H1 (cell line): ENCODE results near the gene KRTAP5-1. TPM values are rescaled to one million over a fixed set of nuclear protein-coding genes. Genes with fewer than 3 reads are reported as not detected.

Experiments used
- CTCF ChIA-PET: fragments of 300-600 bp; sonication (Branson Sonifier 250); formaldehyde crosslinking; loops from one replicate; lab custom pipeline; 2021; ENCODE audit not compliant: partially characterized antibody; lab: Charles Lee
- POLR2A ChIA-PET: fragments of 300-600 bp; sonication (Branson Sonifier 250); formaldehyde crosslinking; loops from one replicate; lab custom pipeline; 2021; ENCODE audit warnings: inconsistent platforms; ENCODE audit not compliant: partially characterized antibody; lab: Charles Lee
- DNase-seq, 2 experiments: peaks; one replicate each; pipeline versions ENCODE4 v3.0.0 to v3.0.0-alpha.2; 2010 to 2022; ENCODE audit warnings: low spot score in 2 of 2, low read depth in 1 of 2, mixed read lengths in 1 of 2
- FAIRE-seq: peaks from 2 replicates; lab custom pipeline; 2011; peaks lifted over from hg19 to GRCh38; lab: Jason Lieb, UNC
- H2AFZ ChIP-seq: 2 replicates; pipeline ENCODE4 v1.8.1; 2012; ENCODE audit warnings: low read length, inconsistent platforms
- H2AK5ac ChIP-seq: 2 replicates; pipeline ENCODE4 v1.6.1; 2013; ENCODE audit warnings: low read depth, low read length
- H2BK120ac ChIP-seq: replicated peaks from 2 replicates; pipeline ENCODE3; 2013; ENCODE audit warnings: low read depth, low read length, inconsistent platforms
- H2BK12ac ChIP-seq: 2 replicates; pipeline ENCODE4 v1.6.1; 2013; ENCODE audit warnings: low read depth, low read length
- H2BK15ac ChIP-seq: 2 replicates; pipeline ENCODE4 v1.6.1; 2013; ENCODE audit warnings: low read length
- H2BK20ac ChIP-seq: 2 replicates; pipeline ENCODE4 v1.6.1; 2013; ENCODE audit warnings: low read length
- H2BK5ac ChIP-seq: 2 replicates; pipeline ENCODE4 v1.6.1; 2013; ENCODE audit warnings: low read depth, low read length
- H3K14ac ChIP-seq: 2 replicates; pipeline ENCODE4 v1.6.1; 2013; ENCODE audit warnings: inconsistent platforms; ENCODE audit not compliant: insufficient read length
- H3K18ac ChIP-seq: 2 replicates; pipeline ENCODE4 v1.6.1; 2013; ENCODE audit warnings: low read length; ENCODE audit errors: extremely low read depth
- H3K23ac ChIP-seq: 2 replicates; pipeline ENCODE4 v1.6.1; 2013; ENCODE audit warnings: inconsistent platforms; ENCODE audit not compliant: insufficient read length
- H3K23me2 ChIP-seq: 2 replicates; pipeline ENCODE4 v1.6.1; 2013; ENCODE audit warnings: low read depth, low read length
- H3K27ac ChIP-seq: 2 replicates; pipeline ENCODE4 v1.6.1; 2011; ENCODE audit warnings: low read depth, low read length, inconsistent platforms
- H3K27me3 ChIP-seq, 4 experiments: replicated peaks in 1 of 4; 1 replicate in 1 of 4; 2 replicates in 3 of 4; pipeline versions ENCODE4 v1.6.1 to v1.8.1; 2011 to 2013; ENCODE audit warnings: low read length in 3 of 4, mild to moderate bottlenecking in 3 of 4, inconsistent platforms in 2 of 4, mixed read lengths in 2 of 4, moderate library complexity in 1 of 4; ENCODE audit not compliant: control insufficient read depth in 3 of 4, insufficient read depth in 3 of 4; ENCODE audit errors: extremely low read depth in 1 of 4
- H3K36me3 ChIP-seq, 4 experiments: 2 replicates each; pipeline versions ENCODE4 v1.6.1 to v1.8.1; 2011 to 2013; ENCODE audit warnings: mild to moderate bottlenecking in 4 of 4, low read length in 3 of 4, moderate library complexity in 2 of 4, control low read depth in 1 of 4, inconsistent platforms in 1 of 4; ENCODE audit not compliant: insufficient read depth in 4 of 4, control insufficient read depth in 2 of 4
- H3K4ac ChIP-seq: replicated peaks from 2 replicates; pipeline ENCODE3; 2013; ENCODE audit warnings: low read length, low read depth, mixed read lengths, inconsistent platforms; ENCODE audit not compliant: insufficient read length
- H3K4me1 ChIP-seq, 4 experiments: replicated peaks in 1 of 4; 1 replicate in 1 of 4; 2 replicates in 3 of 4; pipeline versions ENCODE4 v1.6.1 to v1.8.1; 2011 to 2013; ENCODE audit warnings: low read length in 3 of 4, inconsistent platforms in 2 of 4, mixed read lengths in 1 of 4; ENCODE audit not compliant: insufficient read depth in 4 of 4, control insufficient read depth in 3 of 4
- H3K4me2 ChIP-seq, 2 experiments: 2 replicates each; pipeline versions ENCODE4 v1.6.1 to v1.8.1; 2011 to 2013; ENCODE audit warnings: low read depth in 2 of 2, low read length in 2 of 2, control low read depth in 1 of 2, inconsistent platforms in 1 of 2, mild to moderate bottlenecking in 1 of 2; ENCODE audit not compliant: insufficient read depth in 1 of 2
- H3K4me3 ChIP-seq, 4 experiments: fragments of 200-600, 300-600 bp in 1 of 4; sonication (generic), shearing (Covaris generic), sonication (Bioruptor Twin) in 1 of 4; 2 replicates each; pipeline versions ENCODE4 v1.5.1 to v1.8.1; 2011 to 2016; ENCODE audit warnings: low read length in 4 of 4, low read depth in 3 of 4, control low read depth in 2 of 4, inconsistent platforms in 2 of 4, mild to moderate bottlenecking in 2 of 4, mixed read lengths in 1 of 4, moderate library complexity in 1 of 4; ENCODE audit not compliant: insufficient read depth in 2 of 4; ENCODE audit errors: extremely low read depth in 1 of 4
- H3K56ac ChIP-seq: replicated peaks from 2 replicates; pipeline ENCODE3; 2013; ENCODE audit warnings: low read depth, mild to moderate bottlenecking, mixed read lengths, low read length, inconsistent platforms; ENCODE audit not compliant: insufficient read length
- H3K79me1 ChIP-seq: 2 replicates; pipeline ENCODE4 v1.6.1; 2013; ENCODE audit warnings: low read depth, low read length, control low read depth
- H3K79me2 ChIP-seq, 2 experiments: 2 replicates each; pipeline versions ENCODE4 v1.6.1 to v1.8.1; 2012 to 2013; ENCODE audit warnings: low read length in 2 of 2, mild to moderate bottlenecking in 2 of 2, inconsistent platforms in 1 of 2; ENCODE audit not compliant: insufficient read depth in 2 of 2, control insufficient read depth in 1 of 2
- H3K9ac ChIP-seq, 4 experiments: replicated peaks in 1 of 4; 1 replicate in 1 of 4; 2 replicates in 3 of 4; pipeline versions ENCODE4 v1.6.1 to v1.8.1; 2011 to 2013; ENCODE audit warnings: low read depth in 3 of 4, low read length in 3 of 4, control low read depth in 2 of 4, mild to moderate bottlenecking in 2 of 4, moderate library complexity in 2 of 4, inconsistent platforms in 1 of 4; ENCODE audit errors: extremely low read depth in 1 of 4
- H3K9me3 ChIP-seq, 2 experiments: 2 replicates each; pipeline versions ENCODE4 v1.6.1 to v1.8.1; 2012 to 2013; ENCODE audit warnings: mild to moderate bottlenecking in 2 of 2, moderate library complexity in 2 of 2, control low read depth in 1 of 2, inconsistent platforms in 1 of 2, low read depth in 1 of 2, low read length in 1 of 2, mixed read lengths in 1 of 2; ENCODE audit not compliant: insufficient read depth in 2 of 2
- H4K20me1 ChIP-seq, 2 experiments: replicated peaks in 1 of 2; 2 replicates each; pipeline versions ENCODE3 to v1.8.1; 2011 to 2013; ENCODE audit warnings: inconsistent platforms in 2 of 2, low read length in 2 of 2, mild to moderate bottlenecking in 1 of 2; ENCODE audit not compliant: insufficient read depth in 2 of 2, control insufficient read depth in 1 of 2
- H4K5ac ChIP-seq: 2 replicates; pipeline ENCODE4 v1.6.1; 2013; ENCODE audit warnings: low read length, low read depth, mixed read lengths, inconsistent platforms; ENCODE audit not compliant: insufficient read length
- H4K8ac ChIP-seq: 2 replicates; pipeline ENCODE4 v1.8.0; 2013; ENCODE audit warnings: mild to moderate bottlenecking, moderate library complexity, low read length, inconsistent platforms; ENCODE audit not compliant: insufficient read depth; ENCODE audit errors: extremely low read depth
- H4K91ac ChIP-seq: replicated peaks from 2 replicates; pipeline ENCODE3; 2013; ENCODE audit warnings: low read length, mixed read lengths, inconsistent platforms; ENCODE audit not compliant: insufficient read length
- BACH1 ChIP-seq: IDR thresholded peaks from 2 replicates; pipeline ENCODE4 v1.6.1; 2012; ENCODE audit warnings: low read length, improper control_type of control experiment
- CBX8 ChIP-seq: fragments of 300-800, 300-1000 bp; sonication (generic); IDR thresholded peaks from 2 replicates; pipeline ENCODE4 v1.7.1; 2016; ENCODE audit warnings: low read depth, low read length, borderline replicate concordance
- CREB1 ChIP-seq: IDR thresholded peaks from 2 replicates; pipeline ENCODE4 v1.6.1; 2012; ENCODE audit warnings: inconsistent platforms
- FOSL1 ChIP-seq: IDR thresholded peaks from 2 replicates; pipeline ENCODE4 v1.6.1; 2011; ENCODE audit warnings: mild to moderate bottlenecking, low read depth, low read length, moderate library complexity; ENCODE audit not compliant: insufficient read depth
- HDAC6 ChIP-seq: IDR thresholded peaks from one replicate; pipeline ENCODE4 v1.7.1; 2012; ENCODE audit warnings: low read depth, mild to moderate bottlenecking, inconsistent platforms, low read length, moderate library complexity
- KDM4A ChIP-seq: IDR thresholded peaks from one replicate; pipeline ENCODE4 v1.7.1; 2012; ENCODE audit warnings: low read depth, mild to moderate bottlenecking, moderate library complexity, low read length, inconsistent platforms; ENCODE audit not compliant: severe bottlenecking
- MAFK ChIP-seq: IDR thresholded peaks from 2 replicates; pipeline ENCODE4 v1.6.1; 2012; ENCODE audit warnings: low read depth, mild to moderate bottlenecking, improper control_type of control experiment, low read length
- WGBS, 2 experiments: shearing (Covaris generic) in 1 of 2; methylation state at CpG; one replicate each; pipeline versions ENCODE4 v1.1.6 to v1.1.7; 2013 to 2015; ENCODE audit warnings: low lambda C conversion rate in 2 of 2, mixed read lengths in 2 of 2, inconsistent platforms in 1 of 2, low coverage in 1 of 2, missing lambda C conversion rate in 1 of 2; ENCODE audit not compliant: insufficient replicate concordance in 2 of 2, insufficient coverage in 1 of 2, insufficient read length in 1 of 2; ENCODE audit errors: extremely low coverage in 1 of 2, missing lambda C conversion rate in 1 of 2; 5-methylcytosine and 5-hydroxymethylcytosine counted together
- polyA plus RNA-seq, 7 experiments: library from polyadenylated mRNA; depleted of rRNA in 3 of 7; stranded (reverse) in 5 of 7; unstranded in 2 of 7; fragments of >200 nt in 5 of 7; fragments of 200-250 nt in 2 of 7; gene quantifications; 1 replicate in 5 of 7; 2 replicates in 1 of 7; 4 replicates in 1 of 7; pipeline versions ENCODE4 v1.2.1 to v1.2.3, GENCODE V29; 2011 to 2013; ENCODE audit warnings: missing spikeins in 2 of 7, mixed read lengths in 2 of 7
- total RNA-seq: library from RNA; stranded (reverse); fragmentation: NEBNext Ultra II Directional; extraction: Animal tissue kit (Norgen Biotek cat#: 25700); gene quantifications from 2 replicates; pipeline ENCODE4 v1.2.1, GENCODE V29; 2021
- TF ChIP-seq, protein P1 (sequence below): IDR thresholded peaks from 2 replicates; pipeline ENCODE4 v1.6.1; 2011; ENCODE audit warnings: low read length, improper control_type of control experiment

KRTAP5-1 gene
- total and polyA plus RNA-seq, 2 of the 8 experiments (the other 6 are each of a cell fraction or from before 2014, with no cell fraction given) = not detected

DNA sequence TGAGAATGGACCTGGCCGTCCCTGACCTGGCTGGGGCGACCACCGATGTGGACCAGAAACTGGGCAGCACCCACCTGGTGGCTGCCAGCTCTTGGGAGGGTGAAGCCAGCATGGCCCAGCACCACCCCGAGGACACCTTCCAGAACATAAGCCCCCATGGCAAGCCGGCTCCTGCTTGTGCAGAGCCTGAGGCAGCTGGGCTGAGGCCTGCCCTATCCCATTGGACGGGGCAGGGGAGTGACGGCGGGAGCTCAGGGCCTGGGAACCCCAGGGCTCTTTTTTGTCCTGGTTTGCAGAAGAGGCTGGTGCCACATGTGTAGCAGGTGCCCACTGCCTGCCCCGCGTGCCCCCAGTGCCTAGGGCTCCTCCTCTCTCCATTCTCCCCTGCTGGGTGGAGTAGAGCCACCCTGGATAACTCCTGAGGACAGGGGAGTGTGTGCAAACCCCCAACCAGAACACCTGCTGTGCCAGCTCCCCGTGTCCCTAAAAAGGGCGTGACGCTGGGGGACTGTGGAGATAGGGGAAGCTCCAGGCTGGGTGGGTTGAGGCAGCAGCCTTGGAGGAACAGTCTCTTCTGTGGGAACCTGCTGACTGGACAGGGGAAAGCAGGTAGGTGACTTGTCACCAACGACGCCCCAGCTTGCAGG is 25.0 kb downstream of the KRTAP5-1 start:
- Histone ChIP-seq H3K4ac (no peak overlapping the region), H2BK5ac (no peak overlapping the region), H3K18ac (peak overlapping the region; percentile 24; the same call in 1 of the 2 replicates), H3K23ac (no peak overlapping the region), H2AFZ (no peak overlapping the region), H3K14ac (no peak overlapping the region), H3K4me3 (no peak overlapping the region), H3K36me3 (no peaks in the 10 kb centered on the region; a peak in 1 of 8 replicates), H2AK5ac (0 out of 2 replicates have a peak overlapping the region, but pooled peaks have one; percentile 17), H3K9ac (no peak overlapping the region), H3K4me2 (no peak overlapping the region), H3K27ac (no peak overlapping the region), H3K27me3 (peaks cover 16 to 45% (median 36%) of the 10 kb centered on the region in 4 experiments), H3K79me2 (no peaks in the 10 kb centered on the region), H4K91ac (peak overlapping the region; percentile 90), H2BK15ac (peak overlapping the region; percentile 99; the same call in 1 of the 2 replicates), H4K5ac (no peak overlapping the region), H3K56ac (no peak overlapping the region), H2BK12ac (peak overlapping the region; percentile 94; the same call in 1 of the 2 replicates), H4K20me1 (peaks cover 2 to 21% of the 10 kb centered on the region in 2 experiments), H3K4me1 (peaks cover 8 to 53% (median 40%) of the 10 kb centered on the region in 4 experiments), H2BK20ac (peak overlapping the region; percentile 67; the same call in 1 of the 2 replicates), H3K79me1 (no peaks in the 10 kb centered on the region), H3K9me3 (no peaks in the 10 kb centered on the region), H3K23me2 (no peaks in the 10 kb centered on the region; the same call in 1 of the 2 replicates), H2BK120ac (no peak overlapping the region), H4K8ac (no peak overlapping the region)
- DNase-seq (no peak), FAIRE-seq (no peak)
- TF ChIP-seq BACH1 (no peak), CBX8 (no peak), MAFK (no peak), FOSL1 (no peak), CREB1 (no peak), HDAC6 (no peak), KDM4A (no peak)
- TF ChIP-seq, protein P1, sequence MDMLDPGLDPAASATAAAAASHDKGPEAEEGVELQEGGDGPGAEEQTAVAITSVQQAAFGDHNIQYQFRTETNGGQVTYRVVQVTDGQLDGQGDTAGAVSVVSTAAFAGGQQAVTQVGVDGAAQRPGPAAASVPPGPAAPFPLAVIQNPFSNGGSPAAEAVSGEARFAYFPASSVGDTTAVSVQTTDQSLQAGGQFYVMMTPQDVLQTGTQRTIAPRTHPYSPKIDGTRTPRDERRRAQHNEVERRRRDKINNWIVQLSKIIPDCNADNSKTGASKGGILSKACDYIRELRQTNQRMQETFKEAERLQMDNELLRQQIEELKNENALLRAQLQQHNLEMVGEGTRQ = no peak
- ChIA-PET CTCF (interaction anchor here (1.0 to 9.6 kb wide), 6 partner anchors 8 to 33 kb away, joined by 3 to 140 read pairs (median 8); partner anchors contain the start of gene DUSP8), POLR2A (interaction anchor here (4.9 to 7.0 kb wide), 2 partner anchors 8 to 12 kb away, joined by 58 to 60 read pairs; no protein-coding TSS in a partner anchor)
- WGBS, 2 experiments = 90% methylated on average over 13 of the region's 15 CpGs; no CpG with 5 or more reads in 1 of the 2 experiments
